Measurements from ENCODE around the gene E2F2. TPM values are rescaled to one million over a fixed set of nuclear protein-coding genes. Genes with fewer than 3 reads are reported as not detected.

E2F2 gene, protein sequence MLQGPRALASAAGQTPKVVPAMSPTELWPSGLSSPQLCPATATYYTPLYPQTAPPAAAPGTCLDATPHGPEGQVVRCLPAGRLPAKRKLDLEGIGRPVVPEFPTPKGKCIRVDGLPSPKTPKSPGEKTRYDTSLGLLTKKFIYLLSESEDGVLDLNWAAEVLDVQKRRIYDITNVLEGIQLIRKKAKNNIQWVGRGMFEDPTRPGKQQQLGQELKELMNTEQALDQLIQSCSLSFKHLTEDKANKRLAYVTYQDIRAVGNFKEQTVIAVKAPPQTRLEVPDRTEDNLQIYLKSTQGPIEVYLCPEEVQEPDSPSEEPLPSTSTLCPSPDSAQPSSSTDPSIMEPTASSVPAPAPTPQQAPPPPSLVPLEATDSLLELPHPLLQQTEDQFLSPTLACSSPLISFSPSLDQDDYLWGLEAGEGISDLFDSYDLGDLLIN
- total RNA-seq (2021) = 5.1 TPM in 2 replicates
- long read RNA-seq, partial matches to known transcripts = 0 of 5 reads
- long read RNA-seq, other reads (novel, unspliced or antisense) = 5 of 5 reads

DNA sequence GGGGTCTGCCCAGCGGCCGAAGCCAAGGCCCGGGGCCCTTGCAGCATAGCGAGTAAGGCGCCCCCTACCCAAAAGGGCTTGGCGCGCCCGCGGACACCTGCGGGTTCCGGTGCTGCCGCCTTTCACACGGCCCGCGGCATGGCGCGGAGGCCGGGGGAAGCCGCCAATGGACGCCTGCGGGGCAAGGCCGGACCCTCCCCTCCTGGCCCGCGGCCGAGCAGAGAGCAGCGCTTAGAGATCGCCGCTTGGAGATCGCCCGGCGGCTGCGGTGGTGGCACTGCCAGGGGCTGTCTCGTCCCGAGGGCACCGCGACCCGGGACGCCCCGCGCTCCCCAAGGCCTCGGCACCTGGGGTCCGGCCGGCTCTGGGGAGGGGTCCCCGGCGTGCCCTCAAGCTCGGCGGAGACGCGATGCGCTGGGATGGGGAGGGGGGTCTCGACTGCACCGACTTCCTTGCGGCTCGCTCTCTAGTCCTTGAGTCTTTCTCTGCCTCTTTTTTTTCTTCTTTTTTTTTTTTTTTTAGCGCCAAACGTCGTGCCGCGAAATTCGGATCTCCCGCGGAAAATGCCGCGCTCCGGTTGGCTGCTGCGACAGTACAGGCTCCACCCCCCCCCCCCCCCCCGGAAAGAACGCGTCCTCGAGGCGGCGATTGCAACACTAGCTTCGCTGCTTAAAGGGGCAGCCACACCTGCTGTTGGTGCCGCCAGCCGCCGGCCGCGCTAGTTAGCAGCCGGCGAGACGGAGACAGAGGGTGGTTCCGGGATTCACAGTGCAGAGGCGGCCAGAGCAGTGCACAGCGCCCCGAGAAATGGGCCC, at the start of gene E2F2:
Gene E2F2, minus strand, starts transcription at position 487 of the 815 bp plus-strand sequence. Its CDS starts 440 bp downstream, at position 47.
- H2BK5ac ChIP-seq (ENCODE audit: insufficient read length, low read length) = no peak within 1 kb of the TSS
- H4K20me1 ChIP-seq (ENCODE audit: control insufficient read depth, insufficient read depth, insufficient read length) = peaks cover 3% of the 10 kb centered on the region
- H3K36me3 Mint-ChIP-seq (ENCODE audit: insufficient read depth in 1 of 3, low read depth in 3 of 3) = no peaks in the 10 kb centered on the region; a peak in 1 of 7 replicates
- peak within 1 kb of the TSS; percentile 65 for H2AFZ ChIP-seq (ENCODE audit: low read length)
- H4K8ac ChIP-seq (replicated peaks; ENCODE audit: insufficient read length, low read depth, low read length) = no peak within 1 kb of the TSS
- peak within 1 kb of the TSS; percentile 36 for H3K4me2 ChIP-seq (ENCODE audit: insufficient read depth, insufficient read length, low read length)
- peak within 1 kb of the TSS; percentile 81 for H3K18ac ChIP-seq (ENCODE audit: insufficient read length, low read depth, low read length)
- H3K27ac ChIP-seq (ENCODE audit: insufficient read length, low read depth, low read length) = no peak within 1 kb of the TSS
- no CpG with 5 or more reads among the region's 85 CpGs for WGBS (ENCODE audit: extremely low coverage, insufficient read length, low lambda C conversion rate)
- H3K23ac ChIP-seq (ENCODE audit: insufficient read length, low read depth, low read length) = no peak within 1 kb of the TSS
- no peaks in the 10 kb centered on the region for H3K79me1 ChIP-seq (ENCODE audit: insufficient read depth, low read depth, low read length, poor library complexity, severe bottlenecking)
- H3K56ac ChIP-seq (ENCODE audit: insufficient read length, low read depth, low read length) = no peak within 1 kb of the TSS
- no peak within 1 kb of the TSS for H2BK20ac ChIP-seq (ENCODE audit: low read depth, low read length, poor library complexity, severe bottlenecking)
- peak within 1 kb of the TSS; percentile 92 for H3K14ac ChIP-seq (ENCODE audit: insufficient read depth, low read length)
- peak; percentile 45; the same call in 2 of the 3 replicates for TF ChIP-seq CTCF (conservative IDR thresholded peaks at IDR 0.05)
- no peak within 1 kb of the TSS for H2BK12ac ChIP-seq (ENCODE audit: insufficient read length, low read depth, low read length)
- DNase-seq = peak; percentile 92
- H3K23me2 ChIP-seq (ENCODE audit: insufficient read length, low read depth, low read length, poor library complexity, severe bottlenecking) = peaks cover 3% of the 10 kb centered on the region
- no peak within 1 kb of the TSS for H3K4ac ChIP-seq (ENCODE audit: low read depth, low read length)
- peak within 1 kb of the TSS; percentile 39 for H3K9ac ChIP-seq (ENCODE audit: extremely low read depth, insufficient read length, low read length)
- H3K27ac Mint-ChIP-seq = 0 out of 7 replicates have a peak within 1 kb of the TSS, but pooled peaks of 1 of the 3 experiments have one; percentile 79
- H3T11ph ChIP-seq (ENCODE audit: low read length) = no peak within 1 kb of the TSS
- no peak within 1 kb of the TSS for H4K5ac ChIP-seq (ENCODE audit: insufficient read length, low read depth, low read length)
- H3K27me3 ChIP-seq (ENCODE audit: insufficient read depth, low read length) = peaks cover 4% of the 10 kb centered on the region; the same call in 1 of the 2 replicates
- 0 out of 2 replicates have a peak, but pooled peaks cover 2% of the 10 kb centered on the region for H3K4me1 ChIP-seq (ENCODE audit: insufficient read depth, low read length)
- H3K79me2 ChIP-seq (ENCODE audit: insufficient read depth, low read length) = no peaks in the 10 kb centered on the region
- peaks cover 53% of the 10 kb centered on the region for H3K27me3 Mint-ChIP-seq (ENCODE audit: low read depth)
- H2AK5ac ChIP-seq (ENCODE audit: insufficient read length, low read length) = no peak within 1 kb of the TSS
- peak within 1 kb of the TSS; percentile 79 to 84 for H3K4me3 Mint-ChIP-seq
- H2BK120ac ChIP-seq (ENCODE audit: low read depth, low read length, poor library complexity, severe bottlenecking) = no peak within 1 kb of the TSS
- peaks cover 16 to 30% of the 10 kb centered on the region in 2 experiments for H3K4me1 Mint-ChIP-seq
- H4K91ac ChIP-seq (ENCODE audit: insufficient read length, low read depth, low read length) = no peak within 1 kb of the TSS
- no peak within 1 kb of the TSS; the same call in 1 of the 2 replicates for H2BK15ac ChIP-seq (ENCODE audit: low read depth, low read length)
- no peaks in the 10 kb centered on the region for H3K9me3 ChIP-seq (ENCODE audit: control insufficient read depth, low read depth, low read length)
- no peaks in the 10 kb centered on the region for H3K9me3 Mint-ChIP-seq
